Measurements from ENCODE around the gene ZBTB42. TPM values are rescaled to one million over a fixed set of nuclear protein-coding genes. Genes with fewer than 3 reads are reported as not detected.

Gene ZBTB42
- total RNA-seq, 2 donors from 2014 or later = 8.5 to 9.0 TPM

- Histone ChIP-seq H3K4me1 (peaks cover 0 to 77% of the 10 kb centered on the region in 2 donors), H3K27me3 (no peaks in the 10 kb centered on the region)
Observed at GRCh38 chr14:104798300-104799243, 2.3 kb upstream of the ZBTB42 start.

GRCh38 chr14:104799244-104800014, 1.5 kb upstream of the ZBTB42 start:
- no peaks in the 10 kb centered on the region for H3K36me3 ChIP-seq
- peaks cover 0 to 68% of the 10 kb centered on the region in 2 donors for H3K4me1 ChIP-seq
- peak in 1 of 2 donors; percentile 20 for TF ChIP-seq CTCF (IDR thresholded peaks at IDR 0.05)
- no peaks in the 10 kb centered on the region for H3K27me3 ChIP-seq
- H3K27ac ChIP-seq = peak overlapping the region; percentile 96
- no peak for DNase-seq (ENCODE audit: low spot score)
- H3K9me3 ChIP-seq = no peaks in the 10 kb centered on the region
- peak overlapping the region; percentile 35 to 76 for H3K4me3 ChIP-seq

More at GRCh38 chr14:104798300-104799243, 2.3 kb upstream of the ZBTB42 start:
- Histone ChIP-seq H3K36me3 (no peaks in the 10 kb centered on the region), H3K4me3 (no peak overlapping the region), H3K9me3 (no peaks in the 10 kb centered on the region), H3K27ac (peak overlapping the region; percentile 96)
- TF ChIP-seq CTCF (IDR thresholded peaks at IDR 0.05) = no peak
- DNase-seq (ENCODE audit: low spot score) = no peak

- peak; percentile 32 to 55 for TF ChIP-seq CTCF (IDR thresholded peaks at IDR 0.05)
- Histone ChIP-seq H3K4me1 (peaks cover 0 to 66% of the 10 kb centered on the region in 2 donors), H3K27ac (peak overlapping the region; percentile 96), H3K4me3 (peak overlapping the region; percentile 56 to 76), H3K9me3 (no peaks in the 10 kb centered on the region), H3K36me3 (no peaks in the 10 kb centered on the region), H3K27me3 (no peaks in the 10 kb centered on the region)
- DNase-seq (ENCODE audit: low spot score) = peak; percentile 81
Observed at GRCh38 chr14:104800015-104800770, 708 bp upstream of the ZBTB42 start.

GRCh38 chr14:104801520-104802393, 856 bp downstream of the ZBTB42 start:
- no peak for DNase-seq (ENCODE audit: low spot score)
- no peak for TF ChIP-seq CTCF (IDR thresholded peaks at IDR 0.05)
- Histone ChIP-seq H3K9me3 (no peaks in the 10 kb centered on the region), H3K4me3 (peak overlapping the region; percentile 56 to 76), H3K4me1 (peaks cover 0 to 66% of the 10 kb centered on the region in 2 donors), H3K36me3 (no peaks in the 10 kb centered on the region), H3K27me3 (no peaks in the 10 kb centered on the region), H3K27ac (peak overlapping the region; percentile 77 to 80)
